ENCODE data around the gene MARCO. TPM values are rescaled to one million over a fixed set of nuclear protein-coding genes. Genes with fewer than 3 reads are reported as not detected.
"Not testable (repeated sequence)": the region's sequence is repeated elsewhere in the genome, so short reads cannot be mapped to it uniquely, and the experiment has no call there.

Gene MARCO
- total RNA-seq, 1 experiment from 2014 or later, result not detected

DNA sequence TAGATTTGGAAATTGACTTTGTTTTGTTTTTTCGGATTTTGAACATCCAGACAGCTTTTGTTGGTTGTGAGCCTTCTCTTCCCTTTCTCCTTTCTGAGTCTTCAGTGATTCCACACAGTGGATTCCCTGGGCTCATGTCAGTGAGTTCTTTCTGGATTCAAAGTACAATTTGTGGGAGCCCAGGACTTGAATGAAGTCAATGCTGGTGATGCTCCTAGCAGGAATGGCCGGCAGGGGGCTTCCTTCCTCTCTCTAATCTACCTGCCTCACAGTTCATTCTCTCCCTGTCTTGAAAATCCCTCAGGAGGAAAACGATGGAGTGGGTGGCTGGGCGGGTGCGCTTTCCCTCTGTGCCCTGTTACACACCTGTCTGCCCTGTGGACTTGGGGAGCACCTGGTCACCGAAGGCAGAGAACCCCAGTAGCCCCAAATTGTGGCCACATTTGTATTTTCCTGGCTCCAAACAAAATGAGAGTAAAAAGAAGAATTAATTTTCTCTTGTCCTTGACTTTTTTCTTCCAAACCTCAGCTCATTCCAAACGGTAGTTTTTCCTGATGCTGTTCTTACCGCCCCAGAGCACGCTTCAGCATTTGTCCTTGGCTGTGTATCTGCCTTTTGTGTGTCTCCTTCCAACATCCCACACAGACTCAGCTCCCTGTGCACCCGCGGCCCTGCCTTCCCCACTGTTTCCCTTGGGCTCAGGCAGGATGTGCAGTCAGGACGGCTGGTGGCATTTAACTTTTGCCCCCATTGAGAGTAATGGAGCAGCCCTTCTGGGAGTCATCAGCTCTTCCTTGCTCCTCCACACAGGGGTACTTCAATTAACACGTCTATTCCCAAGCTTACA lies 86.6 kb downstream of the MARCO start:
- Histone ChIP-seq H3K4me3 (no peak overlapping the region), H3K9me3 (replicated peaks) (no peaks in the 10 kb centered on the region), H3K4me1 (replicated peaks) (no peaks in the 10 kb centered on the region), H3K36me3 (no peaks in the 10 kb centered on the region), H3K27me3 (replicated peaks) (no peaks in the 10 kb centered on the region), H3K27ac (no peak overlapping the region)
- DNase-seq (ENCODE audit: low read depth in 1 of 2, low spot score in 2 of 2), result no peak

DNA sequence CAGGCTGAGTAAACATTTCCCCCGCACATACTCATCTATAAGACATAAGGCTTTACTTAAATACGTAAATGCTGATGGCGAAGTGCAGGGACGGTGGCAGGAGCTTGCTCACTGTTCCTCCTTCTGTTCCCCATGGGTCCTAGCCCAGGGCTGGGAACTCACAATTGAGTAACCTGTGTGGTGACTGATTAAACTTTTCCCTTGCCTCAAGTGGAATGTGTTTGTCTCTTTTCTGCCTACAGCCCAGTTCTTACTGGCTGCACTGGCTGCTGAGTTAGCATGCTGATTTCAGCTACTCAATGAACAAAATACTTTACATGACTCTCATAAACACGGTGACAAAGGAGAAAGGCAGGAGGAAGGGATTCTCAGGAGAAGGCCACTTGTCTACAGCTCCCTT lies 87.3 kb downstream of the MARCO start:
- no peaks in the 10 kb centered on the region for H3K9me3 ChIP-seq (replicated peaks)
- no peak overlapping the region for H3K27ac ChIP-seq
- no peak overlapping the region for H3K4me3 ChIP-seq
- H3K36me3 ChIP-seq, result no peaks in the 10 kb centered on the region
- H3K27me3 ChIP-seq (replicated peaks), result no peaks in the 10 kb centered on the region
- no peak for DNase-seq (ENCODE audit: low read depth in 1 of 2, low spot score in 2 of 2)
- H3K4me1 ChIP-seq (replicated peaks), result no peaks in the 10 kb centered on the region

DNA sequence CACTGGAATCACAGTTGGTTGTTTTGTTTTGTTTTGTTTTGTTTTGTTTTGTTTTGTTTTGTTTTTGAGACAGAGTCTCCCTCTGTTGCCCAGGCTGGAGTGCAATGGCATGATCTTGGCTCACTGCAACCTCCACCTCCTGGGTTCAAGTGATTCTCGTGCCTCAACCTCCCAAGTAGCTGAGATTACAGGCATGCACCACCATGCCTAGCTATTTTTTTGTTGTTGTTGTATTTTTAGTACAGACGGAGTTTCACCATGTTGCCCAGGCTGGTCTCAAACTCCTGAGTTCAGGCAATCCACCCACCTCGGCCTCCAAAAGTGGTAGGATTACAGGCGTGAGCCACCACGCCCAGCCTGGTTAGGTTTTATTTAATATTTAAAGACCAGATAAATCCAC lies 95.9 kb downstream of the MARCO start:
- not testable (repeated sequence) for H3K27me3 ChIP-seq (replicated peaks); H3K4me3 ChIP-seq; H3K4me1 ChIP-seq (replicated peaks); H3K27ac ChIP-seq; H3K36me3 ChIP-seq; H3K9me3 ChIP-seq (replicated peaks); DNase-seq (ENCODE audit: low read depth in 1 of 2, low spot score in 2 of 2)

DNA sequence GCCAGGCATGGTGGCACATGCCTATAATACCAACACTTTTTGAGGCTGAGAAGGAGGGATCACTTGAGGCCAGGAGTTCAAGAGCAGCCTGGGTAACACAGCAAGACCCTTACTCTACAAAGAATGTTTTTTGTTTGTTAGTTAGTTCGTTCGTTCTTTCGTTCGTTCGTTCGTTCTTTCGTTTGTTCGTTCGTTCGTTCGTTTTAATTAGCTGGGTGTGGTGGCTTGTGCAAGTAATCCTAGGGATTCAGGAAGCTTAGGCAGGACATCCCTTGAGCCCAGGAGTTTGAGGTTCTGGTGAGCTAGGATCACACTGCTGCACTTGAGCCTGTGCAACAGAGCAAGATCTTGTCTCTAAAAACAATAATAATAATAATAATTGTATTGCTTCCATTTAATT lies 98.7 kb downstream of the MARCO start:
- H3K36me3 ChIP-seq, result no peaks in the 10 kb centered on the region
- DNase-seq (ENCODE audit: low read depth in 1 of 2, low spot score in 2 of 2), result no peak
- no peaks in the 10 kb centered on the region for H3K4me1 ChIP-seq (replicated peaks)
- no peak overlapping the region for H3K27ac ChIP-seq
- H3K4me3 ChIP-seq, result no peak overlapping the region
- H3K27me3 ChIP-seq (replicated peaks), result 0 out of 2 replicates have a peak, but pooled peaks cover 7% of the 10 kb centered on the region
- no peaks in the 10 kb centered on the region for H3K9me3 ChIP-seq (replicated peaks)

Other genes with a start within 250 kb of the MARCO start
- 4.0 and 4.7 TPM in 2 replicates for gene EN1, start 94.5 kb upstream of the MARCO start, total RNA-seq (2014; rRNA removed; shearing (Covaris generic))
- gene C1QL2, start 216.6 kb downstream of the MARCO start, total RNA-seq (2014; rRNA removed; shearing (Covaris generic)), result not detected in 2 replicates

Measured in SJSA1 (cell line).